AG04449 (cell line): ENCODE results near the gene DOCK2.

ENCODE experiments used
- CTCF ChIA-PET: fragments of 350-600 bp; formaldehyde crosslinking; extraction: SDS; loops from one replicate; lab custom pipeline; 2021; ENCODE audit warnings: antibody characterized with exemption; lab: Yijun Ruan, JAX
- POLR2A ChIA-PET: fragments of 400-600, 350-600 bp; formaldehyde crosslinking; extraction: SDS; loops from one replicate; lab custom pipeline; 2020; ENCODE audit warnings: antibody characterized with exemption, inconsistent platforms; lab: Yijun Ruan, JAX
- DNase-seq: peaks from one replicate; pipeline ENCODE4 v3.0.0-alpha.2; 2010; ENCODE audit warnings: low read depth, low spot score
- H3K4me3 ChIP-seq: 2 replicates; pipeline ENCODE4 v1.5.1; 2011; ENCODE audit warnings: low read depth, mild to moderate bottlenecking, control low read depth, low read length
- TF ChIP-seq, protein P1 (sequence below): IDR thresholded peaks from one replicate; pipeline ENCODE4 v1.5.1; 2011; ENCODE audit warnings: mild to moderate bottlenecking, moderate library complexity, low read length, control low read depth, inconsistent platforms; ENCODE audit not compliant: insufficient read depth; ENCODE audit errors: missing control alignments

DOCK2 gene

DNA sequence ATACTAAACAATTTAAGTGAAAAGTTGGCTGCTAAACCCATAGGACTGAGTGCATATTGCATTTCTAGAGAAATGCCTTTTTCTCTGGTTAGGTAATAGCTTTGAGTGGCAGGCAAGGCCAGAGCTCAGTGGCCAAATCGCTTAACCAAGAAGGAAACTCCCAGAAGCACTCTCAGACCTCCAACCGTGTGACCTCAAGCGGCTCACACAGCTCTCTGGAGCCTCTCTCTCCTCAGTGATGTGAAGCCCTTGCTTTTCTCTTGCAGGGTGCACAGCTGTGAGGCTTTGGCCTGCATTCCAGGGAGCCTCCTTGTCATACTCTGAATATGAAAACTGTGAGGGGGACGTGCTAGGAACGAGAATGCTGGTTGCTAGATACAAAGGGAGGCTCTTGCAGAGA is 236.6 kb downstream of the DOCK2 start:
- ChIA-PET CTCF (interaction anchor here (0.9 to 1.0 kb wide), 3 partner anchors 13 to 107 kb away, joined by 3 to 4 read pairs (median 4); partner anchors contain the start of gene INSYN2B), POLR2A (no interaction called here)
- no peak overlapping the region for H3K4me3 ChIP-seq
- TF ChIP-seq, protein P1, sequence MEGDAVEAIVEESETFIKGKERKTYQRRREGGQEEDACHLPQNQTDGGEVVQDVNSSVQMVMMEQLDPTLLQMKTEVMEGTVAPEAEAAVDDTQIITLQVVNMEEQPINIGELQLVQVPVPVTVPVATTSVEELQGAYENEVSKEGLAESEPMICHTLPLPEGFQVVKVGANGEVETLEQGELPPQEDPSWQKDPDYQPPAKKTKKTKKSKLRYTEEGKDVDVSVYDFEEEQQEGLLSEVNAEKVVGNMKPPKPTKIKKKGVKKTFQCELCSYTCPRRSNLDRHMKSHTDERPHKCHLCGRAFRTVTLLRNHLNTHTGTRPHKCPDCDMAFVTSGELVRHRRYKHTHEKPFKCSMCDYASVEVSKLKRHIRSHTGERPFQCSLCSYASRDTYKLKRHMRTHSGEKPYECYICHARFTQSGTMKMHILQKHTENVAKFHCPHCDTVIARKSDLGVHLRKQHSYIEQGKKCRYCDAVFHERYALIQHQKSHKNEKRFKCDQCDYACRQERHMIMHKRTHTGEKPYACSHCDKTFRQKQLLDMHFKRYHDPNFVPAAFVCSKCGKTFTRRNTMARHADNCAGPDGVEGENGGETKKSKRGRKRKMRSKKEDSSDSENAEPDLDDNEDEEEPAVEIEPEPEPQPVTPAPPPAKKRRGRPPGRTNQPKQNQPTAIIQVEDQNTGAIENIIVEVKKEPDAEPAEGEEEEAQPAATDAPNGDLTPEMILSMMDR, result no peak
- no peak for DNase-seq

DNA sequence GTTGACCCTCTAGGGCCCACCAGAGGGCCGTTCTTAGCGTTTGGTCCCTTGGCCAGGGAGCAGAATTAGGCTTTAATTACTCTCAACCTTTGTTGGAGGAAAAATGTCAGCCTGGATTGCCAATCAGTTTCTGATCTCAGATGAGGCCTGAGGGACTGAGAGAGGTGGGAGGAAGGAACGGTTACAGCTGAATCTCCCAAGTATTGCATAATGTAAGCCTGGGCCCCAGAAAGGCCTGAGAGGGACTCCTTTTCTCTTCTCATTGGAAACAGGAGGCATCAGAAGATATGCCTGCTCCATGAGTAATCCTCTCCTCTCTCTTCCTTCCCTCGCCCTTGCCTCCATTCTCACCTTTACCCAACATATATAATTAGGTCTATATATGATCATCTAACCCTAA is 237.5 kb downstream of the DOCK2 start:
- CTCF ChIA-PET, result interaction anchor here (0.9 kb wide), 1 partner anchor 106 kb away, joined by 3 read pairs; the partner anchor contains the start of gene INSYN2B
- TF ChIP-seq, protein P1, result no peak
- H3K4me3 ChIP-seq, result no peak overlapping the region
- POLR2A ChIA-PET, result no interaction called here
- DNase-seq, result no peak

DNA sequence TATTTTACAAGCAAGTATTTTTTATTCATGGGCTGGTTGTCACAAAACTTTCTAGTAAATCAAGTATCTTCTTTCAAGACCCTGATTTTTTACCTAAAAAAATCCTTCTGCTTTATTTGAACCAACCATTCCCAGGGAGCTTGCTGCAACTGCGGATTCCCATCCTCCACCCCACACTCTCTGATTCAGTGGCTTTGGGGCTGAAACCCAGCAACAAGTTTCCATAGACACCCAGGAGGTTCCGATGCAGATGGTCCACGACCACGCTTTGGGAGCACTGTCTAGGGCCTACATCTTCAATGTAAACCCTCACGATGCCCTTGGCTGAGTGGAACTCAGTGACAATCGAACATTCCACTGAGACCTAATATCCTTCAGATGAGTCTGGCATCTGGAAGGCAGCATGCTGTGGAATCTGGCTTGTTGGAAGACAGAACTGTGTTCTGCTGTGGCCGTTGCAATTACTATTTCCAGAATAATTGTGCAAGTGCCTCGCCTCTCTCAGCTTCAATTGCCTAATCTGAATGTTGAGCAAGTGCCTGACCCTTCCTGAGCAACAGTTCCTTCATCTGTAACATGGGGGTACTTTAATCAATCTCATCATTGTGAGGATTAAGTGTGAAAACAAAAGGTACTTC is 238.1 kb downstream of the DOCK2 start:
- TF ChIP-seq, protein P1, result no peak
- no peak overlapping the region for H3K4me3 ChIP-seq
- POLR2A ChIA-PET, result no interaction called here
- CTCF ChIA-PET, result no interaction called here
- no peak for DNase-seq

DNA sequence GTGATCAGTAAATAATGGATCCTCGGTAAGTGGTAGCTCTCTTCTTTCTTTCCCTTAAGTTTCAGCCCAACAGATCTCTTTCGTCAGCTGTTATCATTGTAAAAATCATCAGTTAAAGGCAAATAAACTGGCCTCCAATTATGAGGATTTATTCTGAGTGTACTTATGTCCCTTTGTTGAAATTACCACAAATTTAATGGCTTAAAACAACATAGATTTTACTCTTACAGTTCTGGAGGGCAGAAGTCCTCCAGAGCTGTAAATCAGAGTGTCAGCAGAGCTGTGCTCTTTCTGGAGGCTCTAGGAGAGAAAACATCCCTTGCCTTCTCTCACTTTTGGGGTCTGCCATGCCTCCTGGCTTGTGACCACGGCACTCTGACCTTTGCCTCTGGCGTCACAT is 238.7 kb downstream of the DOCK2 start:
- TF ChIP-seq, protein P1, result no peak
- DNase-seq, result no peak
- POLR2A ChIA-PET, result no interaction called here
- H3K4me3 ChIP-seq, result no peak overlapping the region
- CTCF ChIA-PET, result interaction anchor here (1.9 kb wide), 1 partner anchor 105 kb away, joined by 4 read pairs; the partner anchor contains the start of gene INSYN2B

DNA sequence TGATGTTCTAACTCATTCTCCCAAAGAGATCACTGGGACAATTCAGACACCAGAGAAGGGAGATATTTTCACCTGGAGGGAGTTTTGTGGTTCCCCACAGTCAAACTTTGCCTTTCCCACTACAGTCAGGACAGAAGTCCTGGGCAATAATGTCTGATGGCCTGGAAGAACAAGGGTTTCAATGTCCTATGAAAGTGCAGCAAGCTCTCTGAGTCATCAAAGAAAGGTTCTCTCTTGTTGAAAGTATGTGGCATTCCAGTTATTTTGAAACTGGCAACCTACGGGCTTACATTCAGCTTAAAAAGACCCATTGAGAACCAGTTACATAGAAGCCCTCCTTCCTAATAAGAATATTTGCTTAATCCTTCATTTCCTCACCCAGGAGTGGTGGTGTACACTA is 239.3 kb downstream of the DOCK2 start:
- TF ChIP-seq, protein P1, result no peak
- no peak overlapping the region for H3K4me3 ChIP-seq
- DNase-seq, result no peak
- ChIA-PET CTCF (interaction anchor here (1.9 kb wide), 1 partner anchor 104 kb away, joined by 4 read pairs; the partner anchor contains the start of gene INSYN2B), POLR2A (no interaction called here)

DNA sequence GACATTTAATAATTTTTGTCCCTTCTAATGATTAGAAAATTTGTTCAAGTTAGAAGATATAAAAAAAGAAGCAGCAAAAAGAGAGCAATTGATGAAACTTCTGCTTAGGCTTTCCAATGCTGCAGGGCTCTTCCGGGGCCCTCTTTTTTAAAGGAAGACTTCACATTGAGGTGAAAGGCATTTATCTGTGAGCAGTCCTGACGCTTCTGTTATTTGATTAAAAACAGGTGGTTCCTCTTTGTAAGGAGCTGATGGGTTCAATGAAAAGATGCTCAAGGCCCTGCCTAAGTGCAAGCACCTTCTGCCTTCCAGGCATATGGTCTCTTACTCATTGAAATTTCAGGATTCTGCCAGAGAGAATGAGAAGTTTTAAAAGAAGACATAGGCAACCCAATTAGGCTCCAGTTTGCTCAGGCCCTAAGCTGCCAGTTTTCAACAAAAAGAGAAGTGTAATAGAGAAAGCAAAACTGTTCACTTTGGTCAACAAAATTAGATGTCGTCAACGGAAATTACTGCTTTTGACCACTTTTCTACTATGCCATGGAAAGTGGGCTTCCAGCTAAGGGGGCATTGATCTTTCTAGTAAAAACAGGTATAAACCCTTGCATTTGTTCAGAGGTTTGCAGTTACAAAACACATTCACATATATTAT is 243.1 kb downstream of the DOCK2 start:
- H3K4me3 ChIP-seq, result no peak overlapping the region
- ChIA-PET POLR2A (no interaction called here), CTCF (interaction anchor here (1.4 kb wide), 1 partner anchor 16 kb away, joined by 3 read pairs; no protein-coding TSS in a partner anchor)
- TF ChIP-seq, protein P1, result no peak
- no peak for DNase-seq
